Body of pancreas (tissue), 4 donors: ENCODE measurements around the gene MYH7B. TPM values are rescaled to one million over a fixed set of nuclear protein-coding genes. Genes with fewer than 3 reads are reported as not detected.

Experiments used
- ATAC-seq: fragments of 150-250 bp; one replicate; pipeline ENCODE4 v1.9.1; 2016
- DNase-seq, 4 donors: peaks; one replicate each; pipeline ENCODE4 v3.0.0-alpha.2; 2019
- H3K27ac ChIP-seq, 4 donors: fragments of 200-600 bp; sonication (generic); 1 replicate in 3 of 4; 2 replicates in 1 of 4; pipeline versions ENCODE4 v1.5.1 to v1.6.1; 2016 to 2019; ENCODE audit warnings: mild to moderate bottlenecking in 1 of 4, mixed read lengths in 1 of 4, moderate library complexity in 1 of 4
- H3K27me3 ChIP-seq, 2 donors: fragments of 200-600 bp; sonication (generic); one replicate each; pipeline ENCODE4 v1.6.0; 2016; ENCODE audit warnings: mild to moderate bottlenecking in 1 of 2
- H3K36me3 ChIP-seq, 2 donors: fragments of 200-600 bp; sonication (generic); replicated peaks in 1 of 2; 2 replicates each; pipeline ENCODE4 v1.5.1; 2016; ENCODE audit warnings: low read depth in 2 of 2; ENCODE audit not compliant: insufficient read depth in 1 of 2
- H3K4me1 ChIP-seq: fragments of 200-600 bp; sonication (generic); one replicate; pipeline ENCODE4 v1.6.0; 2016
- H3K4me3 ChIP-seq, 2 donors: fragments of 200-600 bp; sonication (generic); 1 replicate in 1 of 2; 2 replicates in 1 of 2; pipeline ENCODE4 v1.5.1; 2016 to 2019
- H3K9me3 ChIP-seq, 3 donors: fragments of 200-600 bp; sonication (generic); 1 replicate in 2 of 3; 2 replicates in 1 of 3; pipeline ENCODE4 v1.5.1; 2016
- POLR2A ChIP-seq, 3 donors: fragments of 450-650 bp; IDR thresholded peaks; one replicate each; pipeline ENCODE4 v1.6.1; 2016; ENCODE audit warnings: antibody characterized with exemption in 3 of 3, mild to moderate bottlenecking in 2 of 3
- WGBS, 2 donors: methylation state at CpG; one replicate each; pipeline ENCODE4 v1.1.5; 2017; 5-methylcytosine and 5-hydroxymethylcytosine counted together
- intact Hi-C: fragments of 100-400 bp; cut with DNase I; formaldehyde crosslinking; loops from one replicate; pipeline ENCODE4 v1.15.1; 2023
- total RNA-seq, 2 donors: library from RNA; depleted of rRNA; stranded (reverse); fragments of >200 nt; gene quantifications; one replicate each; pipeline ENCODE4 v1.1.0, GENCODE V29; 2016
- TF ChIP-seq, protein P1 (sequence below), 7 experiments: fragments of 450-650 bp in 4 of 7; fragments of 200-600 bp in 3 of 7; sonication (generic) in 3 of 7; IDR thresholded peaks; one replicate each; pipeline ENCODE4 v1.5.1; 2016 to 2019; ENCODE audit warnings: antibody characterized with exemption in 7 of 7

Gene MYH7B
- total RNA-seq, 2 donors from 2014 or later: 0.52 to 1.3 TPM

DNA sequence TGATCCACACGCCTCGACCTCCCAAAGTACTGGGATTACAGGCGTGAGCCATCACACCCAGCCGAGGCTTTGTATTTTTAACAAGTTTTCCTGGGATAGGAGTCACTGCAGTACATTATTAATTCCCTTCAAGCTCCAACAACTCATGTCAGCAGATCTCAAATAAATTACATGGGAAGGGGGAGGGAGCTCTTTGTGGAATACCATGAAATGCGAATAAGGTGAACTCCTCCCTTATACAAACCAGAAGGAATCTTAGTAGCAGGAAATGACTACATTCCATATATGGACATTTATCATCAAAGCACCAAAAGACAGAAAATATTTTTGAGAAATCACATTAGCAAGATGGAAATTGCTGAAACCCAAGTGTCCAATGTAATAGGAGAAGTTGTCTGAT lies 3.0 kb upstream of the MYH7B start:
- intact Hi-C loops: no loop called here
- WGBS, 2 donors: 80 to 91% methylated on average over 5 of the region's 5 CpGs
- H3K9me3 ChIP-seq: no peaks in the 10 kb centered on the region
- no peak overlapping the region for H3K27ac ChIP-seq
- H3K4me1 ChIP-seq: peaks cover 13% of the 10 kb centered on the region
- H3K4me3 ChIP-seq: no peak overlapping the region
- no peak for TF ChIP-seq POLR2A (IDR thresholded peaks at IDR 0.05)
- TF ChIP-seq, protein P1, sequence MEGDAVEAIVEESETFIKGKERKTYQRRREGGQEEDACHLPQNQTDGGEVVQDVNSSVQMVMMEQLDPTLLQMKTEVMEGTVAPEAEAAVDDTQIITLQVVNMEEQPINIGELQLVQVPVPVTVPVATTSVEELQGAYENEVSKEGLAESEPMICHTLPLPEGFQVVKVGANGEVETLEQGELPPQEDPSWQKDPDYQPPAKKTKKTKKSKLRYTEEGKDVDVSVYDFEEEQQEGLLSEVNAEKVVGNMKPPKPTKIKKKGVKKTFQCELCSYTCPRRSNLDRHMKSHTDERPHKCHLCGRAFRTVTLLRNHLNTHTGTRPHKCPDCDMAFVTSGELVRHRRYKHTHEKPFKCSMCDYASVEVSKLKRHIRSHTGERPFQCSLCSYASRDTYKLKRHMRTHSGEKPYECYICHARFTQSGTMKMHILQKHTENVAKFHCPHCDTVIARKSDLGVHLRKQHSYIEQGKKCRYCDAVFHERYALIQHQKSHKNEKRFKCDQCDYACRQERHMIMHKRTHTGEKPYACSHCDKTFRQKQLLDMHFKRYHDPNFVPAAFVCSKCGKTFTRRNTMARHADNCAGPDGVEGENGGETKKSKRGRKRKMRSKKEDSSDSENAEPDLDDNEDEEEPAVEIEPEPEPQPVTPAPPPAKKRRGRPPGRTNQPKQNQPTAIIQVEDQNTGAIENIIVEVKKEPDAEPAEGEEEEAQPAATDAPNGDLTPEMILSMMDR (IDR thresholded peaks at IDR 0.05): no peak
- no peak for ATAC-seq
- no peaks in the 10 kb centered on the region for H3K36me3 ChIP-seq
- no peak for DNase-seq
- no peaks in the 10 kb centered on the region for H3K27me3 ChIP-seq

DNA sequence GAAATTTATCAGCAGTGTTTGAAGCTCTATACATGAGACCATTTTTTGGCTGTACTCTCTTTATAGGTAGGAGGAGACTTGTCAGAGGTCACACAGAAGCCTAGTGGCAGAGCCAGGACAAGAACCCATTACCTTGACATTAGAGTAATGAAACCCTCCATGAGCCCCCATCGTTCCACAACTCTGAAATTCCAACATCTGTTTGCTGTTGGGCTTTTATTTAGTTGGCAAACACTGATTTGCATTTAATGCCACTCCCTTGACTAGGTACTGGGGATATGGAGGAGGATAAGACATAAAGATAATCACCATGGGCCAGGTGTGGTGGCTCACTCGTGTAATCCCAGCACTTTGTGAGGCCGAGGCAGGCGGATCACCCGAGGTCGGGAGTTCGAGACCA lies 1.7 kb upstream of the MYH7B start:
- 77 to 82% methylated on average over 7 of the region's 7 CpGs for WGBS, 2 donors
- DNase-seq (no peak), ATAC-seq (no peak)
- H3K36me3 ChIP-seq: no peaks in the 10 kb centered on the region
- H3K27me3 ChIP-seq: no peaks in the 10 kb centered on the region
- peaks cover 13% of the 10 kb centered on the region for H3K4me1 ChIP-seq
- no peak overlapping the region for H3K27ac ChIP-seq
- no peak overlapping the region for H3K4me3 ChIP-seq
- no peaks in the 10 kb centered on the region for H3K9me3 ChIP-seq
- intact Hi-C loops: no loop called here
- TF ChIP-seq, protein P1 (IDR thresholded peaks at IDR 0.05): no peak
- TF ChIP-seq POLR2A (IDR thresholded peaks at IDR 0.05): no peak

DNA sequence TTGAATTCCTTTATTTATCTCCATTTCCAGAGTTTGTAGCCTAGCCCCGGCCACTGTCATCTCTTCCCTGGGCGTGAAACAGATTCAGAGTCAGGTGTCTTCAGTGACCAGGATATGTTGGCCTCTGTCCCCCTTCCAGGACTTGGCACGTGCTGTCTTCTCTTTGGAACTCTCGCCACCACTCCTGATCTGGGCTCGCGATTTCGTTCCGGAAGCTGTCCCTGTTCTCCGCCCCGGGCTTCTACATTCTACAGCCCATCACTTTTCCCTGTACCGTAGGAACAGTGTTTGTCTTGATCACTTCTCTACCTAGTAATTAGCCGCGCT lies 801 bp upstream of the MYH7B start:
- H3K4me3 ChIP-seq: peak overlapping the region; percentile 23 to 40
- ATAC-seq: no peak
- intact Hi-C loops: no loop called here
- no peak for TF ChIP-seq POLR2A (IDR thresholded peaks at IDR 0.05)
- TF ChIP-seq, protein P1 (IDR thresholded peaks at IDR 0.05): no peak
- peaks cover 13% of the 10 kb centered on the region for H3K4me1 ChIP-seq
- WGBS, 2 donors: 3 to 5% methylated on average over 13 of the region's 13 CpGs
- H3K27ac ChIP-seq: peak overlapping the region; percentile 81 to 85 (median 82)
- H3K27me3 ChIP-seq: no peaks in the 10 kb centered on the region
- no peaks in the 10 kb centered on the region for H3K9me3 ChIP-seq
- peak in 3 of 4 donors; percentile 20 to 25 (median 24) for DNase-seq
- H3K36me3 ChIP-seq: no peaks in the 10 kb centered on the region

DNA sequence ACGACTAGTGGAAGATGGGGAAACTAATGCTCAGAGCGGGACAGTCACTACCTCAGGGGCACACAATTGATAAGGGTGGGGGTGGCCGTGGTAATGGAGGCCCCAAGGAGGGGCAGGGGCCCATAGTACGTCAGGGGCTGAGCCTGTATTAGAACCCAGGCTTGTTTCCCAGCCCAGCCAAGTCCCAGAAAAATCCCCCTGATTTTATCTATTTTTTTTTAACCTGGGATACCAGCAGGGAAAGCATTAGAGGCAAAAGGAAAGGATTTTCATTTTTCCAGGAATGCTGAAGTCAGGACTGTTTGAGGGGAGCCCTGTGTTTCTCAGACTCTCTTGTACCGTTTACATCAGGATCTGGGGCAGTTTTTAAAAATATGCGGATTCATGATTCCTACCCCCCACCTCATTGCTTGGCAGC lies 382 bp downstream of the MYH7B start:
- WGBS, 2 donors: 7% methylated on average over 6 of the region's 6 CpGs
- Histone ChIP-seq H3K27ac (peak overlapping the region; percentile 81 to 85 (median 82)), H3K4me1 (peaks cover 13% of the 10 kb centered on the region), H3K27me3 (no peaks in the 10 kb centered on the region), H3K4me3 (peak overlapping the region in 1 of 2 donors; percentile 23), H3K36me3 (no peaks in the 10 kb centered on the region), H3K9me3 (no peaks in the 10 kb centered on the region)
- intact Hi-C loops: no loop called here
- DNase-seq: no peak
- TF ChIP-seq, protein P1 (IDR thresholded peaks at IDR 0.05): no peak
- no peak for TF ChIP-seq POLR2A (IDR thresholded peaks at IDR 0.05)
- ATAC-seq: no peak

DNA sequence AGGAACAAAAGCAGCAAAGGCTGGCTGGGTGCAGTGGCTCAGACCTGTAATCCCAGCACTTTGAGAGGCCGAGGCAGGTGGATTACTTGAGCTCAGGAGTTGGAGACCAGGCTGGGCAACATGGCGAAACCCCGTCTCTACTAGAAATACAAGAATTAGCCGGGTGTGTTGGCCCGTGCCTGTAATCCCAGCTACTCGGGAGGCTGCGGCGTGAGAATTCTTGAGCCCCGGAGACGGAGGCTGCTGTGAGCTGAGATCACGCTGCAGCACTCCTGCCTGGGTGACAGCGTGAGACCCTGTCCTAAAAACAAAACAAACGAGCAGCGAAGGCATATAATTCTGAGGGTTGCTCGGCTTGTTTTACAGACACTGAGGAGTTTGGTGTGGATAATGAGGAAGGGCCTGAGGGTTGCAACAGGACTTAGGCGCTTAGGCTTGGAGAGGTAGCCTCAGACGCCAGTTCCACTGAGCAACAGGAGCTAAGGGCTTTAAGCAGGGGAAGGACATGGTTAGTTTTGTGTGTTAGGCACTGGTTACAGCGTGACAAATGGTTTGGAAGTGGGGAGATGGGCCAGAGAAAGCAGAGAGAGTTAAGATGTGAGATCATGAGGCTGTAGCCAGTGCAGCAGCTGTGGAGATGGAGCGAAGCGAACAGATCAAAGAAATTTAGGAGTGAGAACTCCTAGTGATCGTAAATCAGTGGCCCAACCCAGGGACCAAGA lies 1.2 kb downstream of the MYH7B start:
- Histone ChIP-seq H3K27me3 (no peaks in the 10 kb centered on the region), H3K4me3 (no peak overlapping the region), H3K9me3 (no peaks in the 10 kb centered on the region), H3K27ac (no peak overlapping the region), H3K36me3 (no peaks in the 10 kb centered on the region), H3K4me1 (peaks cover 13% of the 10 kb centered on the region)
- TF ChIP-seq POLR2A (IDR thresholded peaks at IDR 0.05): no peak
- TF ChIP-seq, protein P1 (IDR thresholded peaks at IDR 0.05): no peak
- intact Hi-C loops: no loop called here
- ATAC-seq (no peak), DNase-seq (no peak)
- 80 to 87% methylated on average over 21 of the region's 21 CpGs for whole genome bisulfite sequencing, 2 donors
